Uterus (tissue), 2 donors: ENCODE measurements around the gene PAIP1.
"Not testable (repeated sequence)": the region's sequence is repeated elsewhere in the genome, so short reads cannot be mapped to it uniquely, and the experiment has no call there.

ENCODE experiments used
- CTCF ChIP-seq, 4 experiments: fragments of 200-600 bp in 2 of 4; fragments of 450-650 bp in 2 of 4; sonication (generic) in 2 of 4; IDR thresholded peaks; one replicate each; pipeline ENCODE4 v1.5.1; 2016 to 2019; ENCODE audit warnings: antibody characterized with exemption in 4 of 4, mild to moderate bottlenecking in 2 of 4, moderate library complexity in 1 of 4
- POLR2A ChIP-seq, 2 donors: fragments of 450-650 bp; IDR thresholded peaks; one replicate each; pipeline ENCODE4 v1.6.1; 2016; ENCODE audit warnings: antibody characterized with exemption in 2 of 2, mild to moderate bottlenecking in 1 of 2, moderate library complexity in 1 of 2

GRCh38 chr5:43598927-43599326, 42.0 kb upstream of the PAIP1 start:
- not testable (repeated sequence) for TF ChIP-seq CTCF, POLR2A (IDR thresholded peaks at IDR 0.05)
